ENCODE data around the gene SCAF11. TPM values are rescaled to one million over a fixed set of nuclear protein-coding genes. Genes with fewer than 3 reads are reported as not detected.

Gene SCAF11
- total and polyA plus RNA-seq, 8 donors: 88.4 to 142 (median 129) TPM

DNA sequence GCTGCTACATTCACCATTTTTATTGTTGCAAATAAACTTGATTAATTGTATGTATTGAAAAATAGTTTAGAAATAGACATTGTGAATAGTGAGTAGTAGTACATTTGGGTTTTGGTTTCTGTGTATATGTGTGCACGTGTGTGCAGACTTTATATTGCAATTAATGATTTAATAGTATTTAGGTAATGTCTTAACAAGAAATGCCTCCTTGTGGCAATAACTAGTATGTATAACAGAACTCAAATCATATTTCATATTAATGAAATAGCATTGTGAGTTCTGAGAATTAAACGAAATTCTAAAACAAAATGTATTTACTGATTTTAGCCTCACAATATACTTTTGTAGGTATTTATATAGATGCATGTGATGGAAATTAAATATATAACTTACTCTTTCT is 100.1 kb downstream of the SCAF11 start:
- Histone ChIP-seq H3K9me3 (peaks cover 0 to 5% of the 10 kb centered on the region in 2 donors), H3K27me3 (no peaks in the 10 kb centered on the region), H3K4me3 (no peak overlapping the region), H3K27ac (no peak overlapping the region), H3K4me1 (no peaks in the 10 kb centered on the region), H3K36me3 (peaks cover 0 to 53% of the 10 kb centered on the region in 2 donors)
- TF ChIP-seq, protein P1, sequence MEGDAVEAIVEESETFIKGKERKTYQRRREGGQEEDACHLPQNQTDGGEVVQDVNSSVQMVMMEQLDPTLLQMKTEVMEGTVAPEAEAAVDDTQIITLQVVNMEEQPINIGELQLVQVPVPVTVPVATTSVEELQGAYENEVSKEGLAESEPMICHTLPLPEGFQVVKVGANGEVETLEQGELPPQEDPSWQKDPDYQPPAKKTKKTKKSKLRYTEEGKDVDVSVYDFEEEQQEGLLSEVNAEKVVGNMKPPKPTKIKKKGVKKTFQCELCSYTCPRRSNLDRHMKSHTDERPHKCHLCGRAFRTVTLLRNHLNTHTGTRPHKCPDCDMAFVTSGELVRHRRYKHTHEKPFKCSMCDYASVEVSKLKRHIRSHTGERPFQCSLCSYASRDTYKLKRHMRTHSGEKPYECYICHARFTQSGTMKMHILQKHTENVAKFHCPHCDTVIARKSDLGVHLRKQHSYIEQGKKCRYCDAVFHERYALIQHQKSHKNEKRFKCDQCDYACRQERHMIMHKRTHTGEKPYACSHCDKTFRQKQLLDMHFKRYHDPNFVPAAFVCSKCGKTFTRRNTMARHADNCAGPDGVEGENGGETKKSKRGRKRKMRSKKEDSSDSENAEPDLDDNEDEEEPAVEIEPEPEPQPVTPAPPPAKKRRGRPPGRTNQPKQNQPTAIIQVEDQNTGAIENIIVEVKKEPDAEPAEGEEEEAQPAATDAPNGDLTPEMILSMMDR (IDR thresholded peaks at IDR 0.05): no peak
- DNase-seq: no peak
- no peak for ATAC-seq
- intact Hi-C loops (cut with DNase I): no loop called here

DNA sequence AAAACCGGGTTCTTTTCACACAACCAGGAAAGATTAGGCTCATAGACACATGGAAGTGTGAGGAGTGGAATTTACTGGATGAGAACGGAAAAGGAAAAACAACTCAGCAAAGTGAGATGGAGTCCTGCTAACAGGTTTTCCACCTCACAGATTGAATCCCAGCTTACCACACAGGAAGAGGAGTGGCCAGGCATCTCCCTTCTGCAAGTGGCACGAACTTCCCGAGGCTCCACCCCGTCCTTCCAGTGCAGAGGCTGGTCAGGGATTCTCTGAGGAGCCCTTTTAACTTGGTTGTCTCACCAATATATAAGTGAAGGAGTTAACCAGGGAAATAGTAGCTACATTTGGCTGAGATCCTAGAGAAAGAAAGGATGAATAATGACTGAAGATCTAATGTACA is 102.8 kb downstream of the SCAF11 start:
- no peaks in the 10 kb centered on the region for H3K4me1 ChIP-seq
- no peak overlapping the region for H3K4me3 ChIP-seq
- H3K9me3 ChIP-seq: peaks cover 0 to 6% of the 10 kb centered on the region in 2 donors
- no peak overlapping the region for H3K27ac ChIP-seq
- DNase-seq: no peak
- TF ChIP-seq, protein P1 (IDR thresholded peaks at IDR 0.05): no peak
- peaks cover 0 to 26% of the 10 kb centered on the region in 2 donors for H3K36me3 ChIP-seq
- H3K27me3 ChIP-seq: no peaks in the 10 kb centered on the region
- intact Hi-C loops (cut with DNase I): no loop called here
- ATAC-seq: no peak

GRCh38 chr12:45886685-45887084 is 103.7 kb downstream of the SCAF11 start:
- TF ChIP-seq, protein P1 (IDR thresholded peaks at IDR 0.05): no peak
- Histone ChIP-seq H3K9me3 (peaks cover 0 to 6% of the 10 kb centered on the region in 2 donors), H3K4me1 (no peaks in the 10 kb centered on the region), H3K27me3 (no peaks in the 10 kb centered on the region), H3K36me3 (peaks cover 0 to 23% of the 10 kb centered on the region in 2 donors), H3K4me3 (no peak overlapping the region), H3K27ac (no peak overlapping the region)
- DNase-seq: no peak
- intact Hi-C loops (cut with DNase I): no loop called here
- no peak for ATAC-seq

DNA sequence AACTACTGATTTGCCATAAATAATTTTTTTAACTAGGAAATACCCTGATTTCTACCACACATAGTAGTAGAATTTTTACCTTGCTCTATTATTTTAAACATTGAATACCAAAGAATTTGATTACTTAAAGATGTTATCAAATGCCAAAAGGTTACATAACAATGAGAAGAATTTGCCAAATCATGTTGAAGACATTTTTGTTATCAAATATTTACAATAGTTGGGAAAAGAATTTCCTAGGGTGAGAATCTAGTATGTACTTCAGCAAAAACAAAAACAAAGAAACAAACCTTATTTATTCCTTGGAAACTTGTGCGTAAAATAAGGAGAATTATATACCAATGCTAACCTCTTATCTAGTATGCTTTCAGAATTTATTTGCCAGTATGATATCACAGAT is 107.2 kb downstream of the SCAF11 start:
- intact Hi-C loops (cut with DNase I): no loop called here
- Histone ChIP-seq H3K27ac (no peak overlapping the region), H3K27me3 (no peaks in the 10 kb centered on the region), H3K9me3 (peaks cover 0 to 6% of the 10 kb centered on the region in 2 donors), H3K36me3 (peaks cover 0 to 25% of the 10 kb centered on the region in 2 donors), H3K4me3 (no peak overlapping the region), H3K4me1 (peaks cover 0 to 11% of the 10 kb centered on the region in 2 donors)
- TF ChIP-seq, protein P1 (IDR thresholded peaks at IDR 0.05): no peak
- DNase-seq (no peak), ATAC-seq (no peak)

- H3K9me3 ChIP-seq: peaks cover 0 to 4% of the 10 kb centered on the region in 2 donors
- no peak for DNase-seq
- peaks cover 0 to 11% of the 10 kb centered on the region in 2 donors for H3K4me1 ChIP-seq
- H3K27ac ChIP-seq: no peak overlapping the region
- TF ChIP-seq, protein P1 (IDR thresholded peaks at IDR 0.05): no peak
- H3K27me3 ChIP-seq: no peaks in the 10 kb centered on the region
- peaks cover 0 to 31% of the 10 kb centered on the region in 2 donors for H3K36me3 ChIP-seq
- no peak for ATAC-seq
- intact Hi-C loops (cut with DNase I): no loop called here
- no peak overlapping the region for H3K4me3 ChIP-seq
These were observed 109.8 kb downstream of the SCAF11 start for GRCh38 chr12:45880533-45880932.

Data from left lung (tissue), 10 donors.